HG03135 (cell line): ENCODE results near the gene P4HB.
A peak's percentile ranks its signal among the peaks of the same experiment; 100 is the strongest.

Experiments
- ATAC-seq: cut with Tn5 transposase; IDR thresholded peaks from one replicate; pipeline ENCODE4 v1.9.1; 2021; ENCODE audit warnings: mild to moderate bottlenecking, moderate library complexity; ENCODE audit not compliant: unreplicated experiment

P4HB gene

GRCh38 chr17:81833160-81833920, 27.0 kb downstream of the P4HB start, which contains the start of gene MCRIP1:
MCRIP1 (minus strand) TSS chr17:81833291; CDS start chr17:81824506, 8,785 bp downstream.
- ATAC-seq = peak; percentile 61

- ATAC-seq = peak; percentile 16
Observed at GRCh38 chr17:81832608-81833159, 27.7 kb downstream of the P4HB start.

GRCh38 chr17:81831957-81832607, 28.3 kb downstream of the P4HB start:
- ATAC-seq = peak; percentile 4

GRCh38 chr17:81831563-81831956, 28.8 kb downstream of the P4HB start:
- no peak for ATAC-seq

GRCh38 chr17:81829858-81830257, 30.5 kb downstream of the P4HB start:
- ATAC-seq = no peak

GRCh38 chr17:81828656-81829055, 31.7 kb downstream of the P4HB start:
- no peak for ATAC-seq

GRCh38 chr17:81825841-81826466, 34.4 kb downstream of the P4HB start:
- no peak for ATAC-seq

GRCh38 chr17:81824595-81824994, 35.7 kb downstream of the P4HB start:
- no peak for ATAC-seq

GRCh38 chr17:81823820-81824550, 36.4 kb downstream of the P4HB start:
- ATAC-seq = no peak

- ATAC-seq = no peak
Observed at GRCh38 chr17:81822996-81823819, 37.1 kb downstream of the P4HB start.

- no peak for ATAC-seq
Observed at GRCh38 chr17:81822312-81822637, 38.1 kb downstream of the P4HB start.

GRCh38 chr17:81821603-81822311, 38.6 kb downstream of the P4HB start:
- no peak for ATAC-seq

- no peak for ATAC-seq
Observed at GRCh38 chr17:81821147-81821546, 39.2 kb downstream of the P4HB start.

- ATAC-seq = no peak
Observed at GRCh38 chr17:81819708-81820107, 40.6 kb downstream of the P4HB start.

GRCh38 chr17:81817758-81818147, 42.6 kb downstream of the P4HB start:
- ATAC-seq = no peak

GRCh38 chr17:81815646-81815986, 44.7 kb downstream of the P4HB start:
- ATAC-seq = no peak

GRCh38 chr17:81814748-81815645, 45.3 kb downstream of the P4HB start:
- no peak for ATAC-seq

- no peak for ATAC-seq
Observed at GRCh38 chr17:81813861-81814683, 46.3 kb downstream of the P4HB start.
